Activated T-cell treated with anti-CD3 and anti-CD28 coated beads, Interleukin-2, amount 50 U/mL, for 4 hours (primary cell): Measurements from ENCODE around the gene F13A1. TPM values are rescaled to one million over a fixed set of nuclear protein-coding genes. Genes with fewer than 3 reads are reported as not detected.

ENCODE experiments used
- ATAC-seq, 2 donors: fragments of 200-7000 bp; cut with Tn5 transposase; one replicate each; pipeline ENCODE4 v1.10.0; 2021
- DNase-seq: peaks from one replicate; pipeline ENCODE4 v3.0.0-alpha.2; 2020
- H3K27me3 Mint-ChIP-seq: one replicate; pipeline ENCODE4 v1.8.0; 2021; ENCODE audit warnings: low read depth, mixed read lengths
- H3K36me3 Mint-ChIP-seq: one replicate; pipeline ENCODE4 v1.8.0; 2022; ENCODE audit warnings: mixed read lengths; ENCODE audit not compliant: insufficient read depth
- H3K4me1 Mint-ChIP-seq: one replicate; pipeline ENCODE4 v1.8.0; 2021; ENCODE audit warnings: low read depth, mixed read lengths
- H3K4me3 Mint-ChIP-seq: one replicate; pipeline ENCODE4 v1.8.0; 2021; ENCODE audit warnings: mild to moderate bottlenecking, moderate library complexity, mixed read lengths
- H3K9me3 Mint-ChIP-seq: one replicate; pipeline ENCODE4 v1.8.0; 2021; ENCODE audit warnings: mixed read lengths
- total RNA-seq, 3 donors: library from RNA; stranded (reverse); gene quantifications; one replicate each; pipeline ENCODE4 v1.2.1, GENCODE V29; 2021

F13A1 gene
- under 1 TPM; 0.14 to 0.16 (median 0.15) TPM for total RNA-seq

DNA sequence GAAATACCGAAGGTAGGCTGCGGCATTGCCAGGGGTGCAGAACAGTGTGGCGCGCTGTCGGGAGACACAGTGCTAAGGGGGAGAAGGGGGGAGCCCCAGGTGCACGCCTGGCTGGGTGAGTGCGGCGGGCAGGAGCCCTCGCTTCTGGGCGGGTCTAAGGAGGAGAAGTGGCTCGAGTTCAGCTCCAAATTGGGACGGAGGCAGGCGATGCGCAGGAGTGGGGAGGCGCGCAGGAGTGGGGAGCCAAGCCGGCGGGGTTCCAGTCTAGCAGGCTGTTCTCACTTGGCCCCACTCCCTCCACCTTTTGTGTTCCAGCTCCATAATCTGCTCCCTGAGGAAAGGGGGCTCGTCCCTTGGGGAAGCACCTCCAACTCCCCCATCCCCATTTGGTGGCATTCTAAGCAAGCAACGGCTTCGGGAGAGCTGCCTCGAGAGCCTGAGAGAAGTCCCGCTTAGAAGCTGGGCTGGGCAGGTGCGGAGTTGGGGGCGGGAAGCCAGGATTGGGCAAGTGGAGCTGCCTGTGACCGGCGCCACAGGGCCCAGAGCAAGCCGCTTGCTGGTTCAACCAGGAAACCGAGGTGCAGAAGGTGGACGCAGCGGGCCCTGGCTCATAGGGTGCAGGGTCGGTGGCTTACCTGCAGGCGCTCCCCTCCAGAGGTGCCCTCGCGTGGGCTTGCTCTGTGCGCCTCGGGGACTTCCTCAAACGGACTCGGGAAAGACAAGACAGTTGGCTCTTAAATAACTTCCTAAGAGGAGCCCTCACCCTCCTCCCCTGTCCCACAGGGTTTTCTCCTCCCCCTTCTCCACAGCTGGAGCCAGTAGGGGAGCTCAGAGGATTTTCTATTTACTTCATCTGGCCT, at the start of gene F13A1:
F13A1 (minus strand) TSS at position 711 of the 860 bp plus-strand sequence. CDS start 1,998 bp downstream, outside the sequence.
- H3K9me3 Mint-ChIP-seq, result no peaks in the 10 kb centered on the region
- H3K4me3 Mint-ChIP-seq, result no peak within 1 kb of the TSS
- H3K27me3 Mint-ChIP-seq, result peaks cover 44% of the 10 kb centered on the region
- DNase-seq (no peak), ATAC-seq (peak in 1 of 2 donors; percentile 40)
- no peaks in the 10 kb centered on the region for H3K36me3 Mint-ChIP-seq
- H3K4me1 Mint-ChIP-seq, result no peaks in the 10 kb centered on the region

DNA sequence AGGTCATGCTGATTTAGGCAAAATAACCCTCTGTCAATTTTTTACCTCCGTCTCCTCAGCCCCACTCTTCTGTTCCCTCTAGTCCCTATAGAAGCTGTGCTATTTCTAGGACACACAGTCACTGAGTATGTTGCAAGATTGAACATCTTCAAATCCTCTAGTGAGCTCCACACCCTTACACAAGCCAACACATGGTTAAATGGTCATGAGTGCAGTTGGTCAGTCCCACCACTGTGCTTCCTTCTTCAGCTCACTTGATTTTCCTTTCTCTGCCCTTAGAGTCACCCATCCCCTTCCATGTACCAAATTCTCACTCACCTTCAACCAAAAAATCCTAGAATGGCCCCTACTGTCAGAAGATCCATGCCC, 48.2 kb upstream of the F13A1 start:
- DNase-seq (no peak), ATAC-seq (no peak)
- Mint-ChIP-seq H3K4me1 (no peaks in the 10 kb centered on the region), H3K36me3 (no peaks in the 10 kb centered on the region), H3K27me3 (peaks cover 8% of the 10 kb centered on the region), H3K4me3 (no peak overlapping the region), H3K9me3 (peaks cover 4% of the 10 kb centered on the region)

DNA sequence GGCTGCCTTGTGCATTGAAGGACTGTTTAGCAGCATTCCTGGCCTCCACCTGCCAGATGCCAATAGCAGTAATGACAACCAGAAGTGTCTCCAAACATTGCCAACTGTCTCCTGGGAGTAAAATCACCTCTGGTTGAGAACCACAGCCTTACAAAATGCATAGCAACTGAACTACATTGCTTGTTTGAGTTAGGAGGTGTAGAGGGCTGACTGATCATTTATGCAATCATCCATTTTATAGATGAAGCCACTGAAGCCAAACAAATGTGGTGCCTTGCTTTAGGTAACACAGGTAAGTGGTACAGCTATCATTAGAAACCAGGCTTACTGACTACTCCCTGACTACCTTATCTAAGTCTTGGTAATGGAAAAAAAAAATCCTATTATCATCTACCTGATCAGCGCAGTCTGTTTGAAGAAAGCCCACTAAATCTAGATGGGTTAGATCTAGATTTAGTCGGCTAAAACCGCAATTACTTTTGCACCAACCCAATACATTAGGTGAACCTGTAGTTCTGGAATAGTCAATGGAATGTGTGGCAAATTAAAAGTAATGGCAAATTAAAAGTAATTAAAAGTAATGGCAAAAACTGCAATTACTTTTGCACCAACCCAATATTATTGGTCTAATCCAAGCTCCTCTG, 47.7 kb upstream of the F13A1 start:
- no peak for DNase-seq
- no peaks in the 10 kb centered on the region for H3K4me1 Mint-ChIP-seq
- H3K27me3 Mint-ChIP-seq, result peaks cover 8% of the 10 kb centered on the region
- ATAC-seq, result no peak
- no peaks in the 10 kb centered on the region for H3K36me3 Mint-ChIP-seq
- no peak overlapping the region for H3K4me3 Mint-ChIP-seq
- H3K9me3 Mint-ChIP-seq, result peaks cover 4% of the 10 kb centered on the region

DNA sequence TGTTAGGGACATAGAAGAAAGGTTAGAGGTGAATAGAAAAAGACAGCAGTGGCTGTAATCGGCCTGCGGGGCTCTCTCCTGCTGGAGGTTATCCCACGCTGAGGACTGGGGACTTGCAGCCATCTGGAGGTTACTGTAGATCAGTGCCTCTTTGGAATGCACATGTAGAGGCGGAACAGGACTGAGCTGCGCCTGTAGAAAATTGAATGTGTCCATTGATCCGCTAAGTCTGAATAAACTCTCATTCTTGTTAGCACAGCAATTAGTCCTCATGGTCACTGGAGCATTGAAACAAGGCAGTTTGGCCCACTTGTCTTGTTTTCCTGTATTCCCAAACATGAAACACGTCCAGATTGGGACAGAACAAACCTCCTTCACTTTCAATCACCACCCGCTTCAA, 46.3 kb upstream of the F13A1 start:
- Mint-ChIP-seq H3K27me3 (peaks cover 8% of the 10 kb centered on the region), H3K4me3 (no peak overlapping the region), H3K36me3 (no peaks in the 10 kb centered on the region), H3K4me1 (no peaks in the 10 kb centered on the region), H3K9me3 (peaks cover 4% of the 10 kb centered on the region)
- DNase-seq, result no peak
- ATAC-seq, result no peak

DNA sequence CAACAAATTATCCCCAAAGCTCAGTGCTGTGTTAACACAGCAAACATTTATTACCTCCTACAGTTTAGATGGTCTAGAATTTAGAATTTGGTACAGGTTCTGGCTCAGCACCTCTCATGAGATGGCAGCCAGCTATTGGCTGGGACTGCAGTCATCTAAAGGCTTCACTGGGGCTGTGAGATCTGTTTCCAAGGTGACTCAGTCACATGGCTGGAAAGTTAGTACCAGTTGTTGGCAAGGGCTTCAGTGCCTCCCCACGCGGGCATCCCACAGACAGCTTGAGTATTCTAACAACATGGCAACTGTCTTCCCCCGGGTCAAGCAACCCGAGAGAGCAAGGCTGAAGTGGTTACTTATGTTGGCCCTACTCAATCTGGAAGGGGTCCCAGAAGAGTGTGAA, 44.8 kb upstream of the F13A1 start:
- Mint-ChIP-seq H3K4me3 (no peak overlapping the region), H3K36me3 (no peaks in the 10 kb centered on the region), H3K9me3 (peaks cover 4% of the 10 kb centered on the region), H3K27me3 (peaks cover 7% of the 10 kb centered on the region), H3K4me1 (no peaks in the 10 kb centered on the region)
- ATAC-seq (no peak), DNase-seq (no peak)

DNA sequence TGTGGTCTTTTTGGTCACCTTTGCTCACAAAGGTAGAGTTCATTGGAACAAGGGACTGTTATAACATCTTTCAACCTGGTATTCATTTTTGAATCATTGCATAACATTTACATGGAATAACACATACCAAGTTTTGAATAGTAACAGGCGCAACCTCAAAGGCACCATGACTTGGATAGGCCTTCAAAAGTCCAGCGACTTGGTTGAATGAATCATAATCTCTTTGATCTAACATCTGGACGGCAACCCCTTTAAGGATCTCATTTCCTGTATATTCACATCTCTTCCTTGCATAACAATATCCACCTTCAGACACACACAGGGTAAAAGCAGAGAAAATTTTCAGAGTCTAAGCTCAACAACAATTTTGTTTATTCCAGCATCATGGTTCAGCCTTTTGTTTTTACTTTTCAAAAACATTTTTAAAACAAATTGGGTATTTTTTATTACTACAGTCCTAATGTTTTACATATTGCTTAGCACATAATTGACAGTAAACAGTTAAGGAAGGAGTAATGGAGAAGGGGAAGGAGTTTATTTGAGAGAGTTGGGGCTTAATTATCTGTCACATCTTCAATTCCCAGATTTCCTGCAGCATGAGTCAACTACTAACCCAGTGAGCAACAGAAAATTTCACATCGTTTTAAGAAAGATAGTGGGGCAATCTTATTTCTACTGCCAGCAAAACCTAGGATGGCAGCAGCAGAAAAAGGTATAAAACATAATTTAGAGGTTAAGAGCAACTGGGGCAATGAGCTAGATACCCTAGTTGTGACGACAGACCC, 41.8 kb upstream of the F13A1 start:
- H3K4me3 Mint-ChIP-seq, result no peak overlapping the region

DNA sequence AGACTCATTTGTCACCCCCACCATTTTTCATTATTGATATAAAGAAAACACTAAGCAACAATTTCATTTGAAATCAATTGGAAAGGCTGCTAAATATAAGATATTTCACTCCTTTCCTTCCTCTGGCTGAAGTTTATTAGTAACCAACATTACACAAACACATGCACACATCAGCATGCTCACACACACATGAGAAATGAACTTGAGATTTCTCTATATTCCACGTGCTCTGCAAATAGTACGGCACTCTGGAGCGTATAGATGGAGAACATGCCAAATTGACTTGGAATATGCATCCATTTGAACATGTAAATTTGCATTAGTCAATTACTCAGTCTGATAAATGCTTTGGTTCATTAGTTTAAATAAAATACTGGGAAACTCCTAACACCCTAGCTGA, 37.1 kb upstream of the F13A1 start:
- Mint-ChIP-seq H3K9me3 (no peaks in the 10 kb centered on the region), H3K27me3 (peaks cover 7% of the 10 kb centered on the region), H3K4me1 (no peaks in the 10 kb centered on the region), H3K4me3 (no peak overlapping the region), H3K36me3 (no peaks in the 10 kb centered on the region)
- no peak for DNase-seq
- no peak for ATAC-seq

More for the DNA sequence above, 41.8 kb upstream of the F13A1 start:
- no peak for ATAC-seq
- DNase-seq, result no peak
- Mint-ChIP-seq H3K36me3 (no peaks in the 10 kb centered on the region), H3K27me3 (no peaks in the 10 kb centered on the region), H3K9me3 (no peaks in the 10 kb centered on the region), H3K4me1 (no peaks in the 10 kb centered on the region)

DNA sequence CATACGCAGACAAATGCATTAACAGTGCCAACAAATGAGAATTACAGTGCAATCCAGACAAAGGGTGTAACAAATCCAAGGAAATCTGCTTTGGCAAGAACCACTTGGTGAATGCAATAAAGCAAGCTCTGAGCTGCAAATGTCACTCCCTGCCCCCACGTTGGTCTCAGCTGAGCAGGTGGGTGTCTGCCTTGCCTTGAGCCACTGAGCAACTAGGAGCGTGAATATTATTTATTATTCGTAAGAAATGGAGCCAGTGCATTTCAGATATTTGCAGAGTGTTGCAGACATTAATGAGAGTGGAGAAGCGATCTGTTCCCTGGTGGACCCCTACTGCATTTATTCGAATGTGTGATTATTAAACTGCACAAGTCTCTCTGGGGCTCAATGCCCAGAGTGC, 36.6 kb upstream of the F13A1 start:
- no peaks in the 10 kb centered on the region for H3K9me3 Mint-ChIP-seq

DNA sequence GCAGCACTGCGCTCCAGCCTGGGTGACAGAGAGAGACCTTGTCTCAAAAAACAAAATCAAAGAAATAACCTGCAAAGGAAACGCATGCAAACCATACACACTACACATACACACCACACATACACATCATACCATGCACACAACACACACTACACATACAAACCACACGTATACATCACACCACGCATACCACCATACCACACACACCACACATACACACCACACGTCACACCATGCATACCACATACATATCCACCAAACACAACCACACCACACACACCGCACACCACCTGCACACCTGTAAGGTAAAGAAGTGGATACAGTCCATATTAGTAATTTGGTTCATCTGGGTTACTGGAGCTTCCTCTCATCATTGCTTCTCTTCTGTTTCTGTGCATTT, 32.3 kb upstream of the F13A1 start:
- Mint-ChIP-seq H3K4me1 (no peaks in the 10 kb centered on the region), H3K4me3 (no peak overlapping the region), H3K27me3 (peaks cover 25% of the 10 kb centered on the region), H3K36me3 (no peaks in the 10 kb centered on the region), H3K9me3 (no peaks in the 10 kb centered on the region)
- no peak for ATAC-seq
- no peak for DNase-seq

More for the DNA sequence above, 36.6 kb upstream of the F13A1 start:
- Mint-ChIP-seq H3K27me3 (peaks cover 7% of the 10 kb centered on the region), H3K4me1 (no peaks in the 10 kb centered on the region), H3K4me3 (no peak overlapping the region), H3K36me3 (no peaks in the 10 kb centered on the region)
- no peak for ATAC-seq
- DNase-seq, result no peak

DNA sequence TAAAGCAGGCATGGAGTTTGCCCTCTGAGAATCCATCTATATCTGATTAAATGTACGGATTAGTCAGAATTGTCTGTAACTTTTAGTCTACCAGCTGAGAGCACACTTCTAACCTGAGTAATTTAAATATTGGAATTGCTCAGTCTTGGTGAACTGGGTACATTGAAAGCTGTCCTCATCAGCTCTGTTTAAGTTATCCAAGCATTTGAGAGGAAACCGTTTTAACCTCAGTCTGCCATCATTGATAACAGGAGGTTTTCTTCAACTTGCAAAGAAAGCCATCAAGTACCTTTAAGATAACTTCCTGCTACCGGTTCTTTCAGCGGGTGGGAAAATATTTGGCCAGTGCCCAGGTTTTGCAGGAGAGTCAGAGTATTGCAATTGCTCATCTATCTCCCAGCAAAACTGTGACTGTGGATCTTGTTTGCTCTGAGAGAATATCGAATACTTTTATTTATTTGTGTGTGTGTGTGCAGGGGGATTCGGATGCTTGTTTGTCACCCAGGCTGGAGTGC, 31.1 kb upstream of the F13A1 start:
- Mint-ChIP-seq H3K27me3 (peaks cover 26% of the 10 kb centered on the region), H3K36me3 (no peaks in the 10 kb centered on the region), H3K4me3 (no peak overlapping the region), H3K4me1 (no peaks in the 10 kb centered on the region), H3K9me3 (no peaks in the 10 kb centered on the region)
- no peak for ATAC-seq
- DNase-seq, result no peak

DNA sequence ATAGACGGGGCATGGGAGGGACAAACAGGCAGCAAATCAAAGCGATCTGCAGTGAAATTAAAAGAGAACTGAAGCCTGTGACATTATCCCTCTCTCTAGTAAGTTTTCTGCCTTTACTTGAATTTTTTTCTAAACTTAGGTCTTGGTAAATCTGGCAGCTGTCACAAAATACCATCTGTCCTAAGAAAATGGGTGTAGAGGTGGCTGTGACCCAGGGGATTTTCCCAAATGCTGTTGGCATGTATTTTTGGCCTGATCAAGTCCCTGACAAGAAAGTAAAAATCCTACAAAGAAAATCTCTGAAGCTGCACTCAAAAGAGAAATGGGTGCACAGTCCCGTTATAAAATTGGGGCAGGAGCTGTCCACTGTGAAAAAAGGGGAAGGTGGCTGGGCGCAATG, 30.2 kb upstream of the F13A1 start:
- H3K4me3 Mint-ChIP-seq, result no peak overlapping the region
- no peaks in the 10 kb centered on the region for H3K9me3 Mint-ChIP-seq
- peaks cover 27% of the 10 kb centered on the region for H3K27me3 Mint-ChIP-seq
- no peaks in the 10 kb centered on the region for H3K4me1 Mint-ChIP-seq
- DNase-seq (no peak), ATAC-seq (no peak)
- H3K36me3 Mint-ChIP-seq, result no peaks in the 10 kb centered on the region

DNA sequence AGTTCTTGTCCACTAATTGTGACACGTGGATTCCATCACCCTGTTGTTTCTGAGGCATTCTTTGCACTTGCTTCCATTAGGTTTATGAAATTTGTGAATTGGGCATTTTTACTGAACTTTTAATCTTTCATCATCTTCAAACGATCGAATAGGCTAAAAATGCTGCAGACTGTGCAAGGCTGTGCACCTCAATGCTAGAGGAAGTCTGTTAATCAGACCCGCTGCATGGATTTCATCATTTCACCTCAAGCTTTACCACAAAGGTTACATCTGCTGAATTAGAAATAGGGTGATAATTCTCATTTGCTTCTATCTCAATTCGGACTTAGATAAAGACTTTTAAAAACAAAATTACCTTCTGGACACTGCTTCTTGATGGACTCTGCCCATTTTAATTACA, 27.8 kb upstream of the F13A1 start:
- no peak overlapping the region for H3K4me3 Mint-ChIP-seq
- H3K36me3 Mint-ChIP-seq, result no peaks in the 10 kb centered on the region
- no peak for ATAC-seq
- H3K4me1 Mint-ChIP-seq, result no peaks in the 10 kb centered on the region
- DNase-seq, result no peak
- H3K9me3 Mint-ChIP-seq, result no peaks in the 10 kb centered on the region
- peaks cover 23% of the 10 kb centered on the region for H3K27me3 Mint-ChIP-seq

DNA sequence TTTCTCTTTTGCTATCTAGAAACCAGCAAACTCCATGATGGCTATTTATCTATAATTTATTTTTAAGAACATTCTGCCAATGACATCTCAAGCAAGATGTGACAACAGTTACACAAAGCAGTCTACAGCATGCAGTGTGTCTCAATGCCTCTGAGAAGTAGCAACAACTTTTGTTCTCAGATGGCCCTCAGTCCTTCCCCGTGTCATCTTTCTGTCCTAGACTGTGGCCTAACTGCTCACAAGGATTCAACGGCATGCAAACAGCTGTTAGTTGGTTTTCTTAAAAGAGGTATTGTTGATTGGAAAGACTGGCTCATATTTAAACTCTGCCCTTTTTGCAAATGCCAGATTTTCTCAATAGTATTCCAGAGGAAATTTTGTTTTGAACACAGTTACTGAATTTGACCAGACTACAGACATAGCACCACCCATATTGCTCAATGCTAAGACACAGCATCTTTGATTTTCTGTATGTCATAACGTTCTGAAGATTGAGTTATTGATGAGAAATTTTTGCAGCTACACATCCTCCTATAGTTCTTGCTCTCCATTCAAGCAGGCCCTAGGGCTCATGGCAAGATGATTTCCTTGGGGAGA, 26.1 kb upstream of the F13A1 start:
- Mint-ChIP-seq H3K27me3 (peaks cover 21% of the 10 kb centered on the region), H3K36me3 (no peaks in the 10 kb centered on the region), H3K9me3 (no peaks in the 10 kb centered on the region), H3K4me1 (no peaks in the 10 kb centered on the region), H3K4me3 (no peak overlapping the region)
- ATAC-seq (no peak), DNase-seq (no peak)

DNA sequence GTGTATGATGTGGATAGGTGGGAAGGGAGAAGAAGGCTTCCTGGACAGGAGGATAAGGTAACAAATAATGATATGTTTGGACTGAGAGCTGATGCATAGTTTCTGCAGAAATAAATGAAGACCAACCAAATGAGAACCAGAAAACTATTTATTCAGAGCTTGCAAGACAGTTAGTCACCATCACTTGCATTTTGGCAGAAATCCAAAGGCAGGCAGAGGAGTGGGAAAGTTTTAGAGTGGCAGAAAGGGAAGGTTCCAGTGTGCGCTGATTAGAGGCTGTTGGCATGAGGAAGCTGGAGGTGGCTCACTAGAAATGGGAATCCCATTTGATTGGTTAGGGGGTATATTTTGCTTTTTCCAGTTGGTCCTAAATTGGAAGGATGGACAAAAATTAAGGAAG, 13.0 kb upstream of the F13A1 start:
- peaks cover 6% of the 10 kb centered on the region for H3K27me3 Mint-ChIP-seq
- no peaks in the 10 kb centered on the region for H3K9me3 Mint-ChIP-seq
- H3K4me1 Mint-ChIP-seq, result peaks cover 4% of the 10 kb centered on the region
- ATAC-seq (no peak), DNase-seq (no peak)
- no peaks in the 10 kb centered on the region for H3K36me3 Mint-ChIP-seq
- H3K4me3 Mint-ChIP-seq, result no peak overlapping the region
